ENCODE results near the gene XRCC5. TPM values are rescaled to one million over a fixed set of nuclear protein-coding genes. Genes with fewer than 3 reads are reported as not detected.

Gene XRCC5
- polyA plus RNA-seq, 1 donor (not counting 4 experiments of a cell fraction or from before 2014, with no cell fraction given) = 521 TPM

DNA sequence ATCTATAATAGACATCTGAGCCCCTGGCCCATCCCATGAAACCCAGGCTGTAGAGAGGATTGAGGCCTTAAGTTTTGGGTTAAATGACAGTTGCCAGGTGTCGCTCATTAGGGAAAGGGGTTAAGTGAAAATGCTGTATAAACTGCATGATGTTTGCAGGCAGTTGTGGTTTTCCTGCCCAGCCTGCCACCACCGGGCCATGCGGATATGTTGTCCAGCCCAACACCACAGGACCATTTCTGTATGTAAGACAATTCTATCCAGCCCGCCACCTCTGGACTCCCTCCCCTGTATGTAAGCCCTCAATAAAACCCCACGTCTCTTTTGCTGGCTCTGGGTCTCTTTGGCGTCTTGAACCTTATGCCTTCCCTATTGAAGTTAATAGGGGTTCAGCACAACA is 110.7 kb downstream of the XRCC5 start:
- H3K4me2 ChIP-seq (ENCODE audit: control insufficient read depth, extremely low read depth, insufficient read depth, low read depth, low read length) = no peak overlapping the region
- H3K4me1 ChIP-seq (ENCODE audit: control insufficient read depth, extremely low read depth, insufficient read depth, low read length) = peaks cover 40% of the 10 kb centered on the region
- H3K9me1 ChIP-seq (ENCODE audit: control insufficient read depth, extremely low read depth, insufficient read depth, low read length) = no peaks in the 10 kb centered on the region
- no peaks in the 10 kb centered on the region for H3K79me2 ChIP-seq (ENCODE audit: control insufficient read depth, insufficient read depth, low read length)
- DNase-seq (ENCODE audit: low read depth, low spot score) (no peak), FAIRE-seq (no peak)
- dilution Hi-C loops (cut with MboI; ENCODE audit: extremely low pct_ligation_motif_present, low sequenced_read_pairs) = no loop called here
- H3K9ac ChIP-seq (ENCODE audit: control insufficient read depth, extremely low read depth, insufficient read depth, low read length) = no peak overlapping the region
- no peak overlapping the region for H3K4me3 ChIP-seq (ENCODE audit: control insufficient read depth in 2 of 3, extremely low read depth in 1 of 3, insufficient read depth in 2 of 3, low read depth in 1 of 3, low read length in 3 of 3)
- no peak overlapping the region for H2AFZ ChIP-seq (ENCODE audit: control insufficient read depth, low read length)
- H3K9me3 ChIP-seq (ENCODE audit: control insufficient read depth, low read depth, low read length) = no peaks in the 10 kb centered on the region
- H3K36me3 ChIP-seq (ENCODE audit: control insufficient read depth in 2 of 2, extremely low read depth in 1 of 2, insufficient read depth in 2 of 2, low read length in 2 of 2) = no peaks in the 10 kb centered on the region
- no peaks in the 10 kb centered on the region for H4K20me1 ChIP-seq (ENCODE audit: control insufficient read depth, extremely low read depth, insufficient read depth, low read length)
- TF ChIP-seq EZH2 (IDR thresholded peaks at IDR 0.05; ENCODE audit: low read length) (no peak), CTCF (optimal IDR thresholded peaks at IDR 0.05 in 1 of 3, IDR thresholded peaks at IDR 0.05 in 1 of 3, conservative IDR thresholded peaks at IDR 0.05 in 1 of 3; ENCODE audit: extremely low read depth in 1 of 3, insufficient read depth in 2 of 3, low read length in 3 of 3) (no peak)
- no peak overlapping the region for H3K27ac ChIP-seq (ENCODE audit: control insufficient read depth, insufficient read depth, low read length)
- no peaks in the 10 kb centered on the region for H3K27me3 ChIP-seq (ENCODE audit: control insufficient read depth, extremely low read depth, insufficient read depth, low read length)

- Histone ChIP-seq H3K79me2 (ENCODE audit: control insufficient read depth, insufficient read depth, low read length) (no peaks in the 10 kb centered on the region), H3K4me1 (ENCODE audit: control insufficient read depth, extremely low read depth, insufficient read depth, low read length) (peaks cover 37% of the 10 kb centered on the region), H3K27ac (ENCODE audit: control insufficient read depth, insufficient read depth, low read length) (no peak overlapping the region), H2AFZ (ENCODE audit: control insufficient read depth, low read length) (no peak overlapping the region), H3K4me2 (ENCODE audit: control insufficient read depth, extremely low read depth, insufficient read depth, low read depth, low read length) (no peak overlapping the region), H4K20me1 (ENCODE audit: control insufficient read depth, extremely low read depth, insufficient read depth, low read length) (no peaks in the 10 kb centered on the region), H3K36me3 (ENCODE audit: control insufficient read depth in 2 of 2, extremely low read depth in 1 of 2, insufficient read depth in 2 of 2, low read length in 2 of 2) (no peaks in the 10 kb centered on the region), H3K27me3 (ENCODE audit: control insufficient read depth, extremely low read depth, insufficient read depth, low read length) (no peaks in the 10 kb centered on the region), H3K4me3 (ENCODE audit: control insufficient read depth in 2 of 3, extremely low read depth in 1 of 3, insufficient read depth in 2 of 3, low read depth in 1 of 3, low read length in 3 of 3) (no peak overlapping the region), H3K9ac (ENCODE audit: control insufficient read depth, extremely low read depth, insufficient read depth, low read length) (no peak overlapping the region), H3K9me3 (ENCODE audit: control insufficient read depth, low read depth, low read length) (no peaks in the 10 kb centered on the region), H3K9me1 (ENCODE audit: control insufficient read depth, extremely low read depth, insufficient read depth, low read length) (no peaks in the 10 kb centered on the region)
- FAIRE-seq = no peak
- dilution Hi-C loops (cut with MboI; ENCODE audit: extremely low pct_ligation_motif_present, low sequenced_read_pairs) = no loop called here
- TF ChIP-seq CTCF (optimal IDR thresholded peaks at IDR 0.05 in 1 of 3, IDR thresholded peaks at IDR 0.05 in 1 of 3, conservative IDR thresholded peaks at IDR 0.05 in 1 of 3; ENCODE audit: extremely low read depth in 1 of 3, insufficient read depth in 2 of 3, low read length in 3 of 3) (no peak), EZH2 (IDR thresholded peaks at IDR 0.05; ENCODE audit: low read length) (no peak)
- DNase-seq (ENCODE audit: low read depth, low spot score) = no peak
Measured at GRCh38 chr2:216220976-216221375, 111.8 kb downstream of the XRCC5 start.
